HG03159 (cell line): ENCODE results near the gene NDUFC1.

ENCODE experiments used
- ATAC-seq: cut with Tn5 transposase; IDR thresholded peaks from one replicate; pipeline ENCODE4 v1.9.1; 2021; ENCODE audit warnings: mild to moderate bottlenecking, moderate library complexity; ENCODE audit not compliant: unreplicated experiment

NDUFC1 gene

DNA sequence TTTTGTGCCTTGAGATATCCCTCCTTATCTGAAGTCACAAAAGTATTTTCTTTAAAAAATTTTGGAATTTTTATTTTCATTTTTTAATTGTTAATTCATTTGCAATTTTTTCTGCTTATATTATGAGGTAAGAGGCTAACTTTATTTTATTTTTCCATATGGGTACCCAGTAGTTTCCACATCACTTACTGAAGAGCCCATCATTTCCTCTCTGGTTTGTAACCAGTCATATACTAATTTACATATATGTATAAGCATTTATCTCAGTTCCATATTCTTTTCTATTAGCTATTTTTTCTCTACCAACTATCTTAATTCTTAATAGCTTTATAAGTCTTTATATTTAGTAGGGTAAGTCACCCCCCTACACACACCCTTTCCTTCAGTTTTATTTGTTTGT, 49.2 kb downstream of the NDUFC1 start:
- ATAC-seq, result no peak

- ATAC-seq, result no peak
These were observed 54.5 kb downstream of the NDUFC1 start for GRCh38 chr4:139247700-139248238.

DNA sequence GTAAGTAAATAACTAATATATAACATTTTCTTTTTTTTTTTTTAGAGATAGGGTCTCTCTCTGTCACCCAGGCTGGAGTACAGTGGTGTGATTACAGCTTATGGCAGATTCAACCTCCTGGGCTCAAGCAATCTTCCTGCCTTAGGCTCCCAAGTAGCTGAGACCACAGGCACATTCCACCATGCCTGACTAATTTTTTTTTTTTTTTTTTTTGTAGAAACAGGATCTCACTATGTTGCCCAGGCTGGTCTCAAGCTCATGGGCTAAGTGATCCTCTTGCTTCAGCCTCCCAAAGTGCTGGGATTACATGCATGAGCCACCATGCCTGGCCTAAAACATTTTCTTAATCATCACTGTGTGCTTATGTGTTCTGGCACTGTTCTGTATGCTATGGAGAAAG, 55.0 kb downstream of the NDUFC1 start:
- no peak for ATAC-seq

DNA sequence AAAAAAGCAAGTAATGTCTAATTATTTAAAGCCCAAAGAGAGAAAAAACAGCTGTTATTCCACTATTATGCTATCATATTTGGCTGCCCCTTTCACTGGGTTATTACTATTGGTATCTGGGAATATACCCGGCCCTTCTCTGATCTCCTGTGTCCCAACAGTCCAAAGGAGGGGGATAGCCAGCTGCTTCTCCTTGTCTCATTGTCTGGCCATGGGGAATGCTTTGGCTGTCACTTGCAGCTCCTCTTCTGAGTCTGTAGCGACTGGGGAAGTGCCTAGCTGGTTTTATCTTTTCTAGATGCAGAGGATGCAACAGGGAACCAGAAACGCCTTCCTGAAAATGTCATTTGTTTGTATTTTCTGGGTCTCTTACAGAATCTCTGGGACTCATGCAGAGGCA, 56.1 kb downstream of the NDUFC1 start:
- no peak for ATAC-seq

DNA sequence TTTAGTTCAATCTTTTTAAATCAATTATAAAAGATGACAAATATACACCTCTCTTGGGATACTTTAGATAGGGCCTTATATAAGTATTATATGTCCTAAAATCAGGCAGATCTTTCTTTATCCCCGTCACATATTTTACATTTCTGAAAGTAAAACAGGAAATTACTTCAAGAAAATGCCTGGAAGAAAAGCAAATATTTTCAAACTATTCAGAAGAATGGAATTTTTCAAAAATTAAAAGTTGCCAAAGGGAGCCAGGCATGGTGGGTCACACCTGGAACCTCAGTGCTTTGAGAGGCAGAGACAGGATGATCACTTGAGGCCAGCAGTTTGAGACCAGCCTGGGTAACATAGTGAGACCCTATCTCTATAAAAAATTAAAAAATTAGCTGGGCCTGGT, 56.7 kb downstream of the NDUFC1 start:
- no peak for ATAC-seq

DNA sequence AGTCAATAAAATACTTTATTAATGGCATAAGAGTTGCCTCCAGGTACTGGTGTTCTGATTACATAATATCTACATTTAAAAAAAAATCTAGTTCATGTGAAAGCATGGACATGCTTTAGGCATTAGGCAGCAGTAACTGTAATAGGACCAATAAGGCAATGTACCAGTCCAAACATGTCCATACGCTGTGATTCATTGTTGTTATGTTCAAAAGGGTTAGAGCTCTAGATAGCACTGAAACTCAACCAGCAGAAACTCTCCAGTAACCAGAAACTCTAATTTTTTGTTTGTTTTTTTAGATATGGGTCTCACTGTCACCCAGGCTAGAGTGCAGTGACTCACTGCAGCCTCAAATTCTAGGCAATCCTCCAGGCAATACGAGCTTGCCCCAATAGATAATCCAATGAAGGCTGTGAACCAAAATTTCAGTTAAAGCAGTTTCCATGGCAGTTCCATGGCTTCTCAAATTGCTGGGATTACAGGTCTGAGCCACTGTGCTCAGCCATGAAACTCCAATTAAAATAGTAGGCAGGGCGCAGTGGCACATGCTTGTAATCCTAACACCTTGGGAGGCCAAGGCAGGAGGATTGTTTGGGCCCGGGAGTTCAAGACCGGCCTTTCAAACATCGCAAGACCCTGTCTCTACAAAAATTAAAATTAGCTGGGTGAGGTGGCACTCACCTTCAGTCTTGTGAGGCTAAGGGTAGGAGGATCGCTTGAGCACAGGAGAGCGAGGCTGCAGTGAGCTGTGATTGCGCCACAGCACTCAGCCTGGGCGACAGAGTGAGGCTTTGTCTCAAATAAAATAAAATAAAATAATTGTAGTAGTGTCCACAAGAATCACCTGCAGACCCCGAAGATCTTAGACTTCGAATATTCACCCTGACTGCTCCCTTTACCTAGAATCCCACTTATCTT, 58.6 kb downstream of the NDUFC1 start:
- ATAC-seq, result no peak

GRCh38 chr4:139242511-139243051, 59.7 kb downstream of the NDUFC1 start:
- no peak for ATAC-seq

DNA sequence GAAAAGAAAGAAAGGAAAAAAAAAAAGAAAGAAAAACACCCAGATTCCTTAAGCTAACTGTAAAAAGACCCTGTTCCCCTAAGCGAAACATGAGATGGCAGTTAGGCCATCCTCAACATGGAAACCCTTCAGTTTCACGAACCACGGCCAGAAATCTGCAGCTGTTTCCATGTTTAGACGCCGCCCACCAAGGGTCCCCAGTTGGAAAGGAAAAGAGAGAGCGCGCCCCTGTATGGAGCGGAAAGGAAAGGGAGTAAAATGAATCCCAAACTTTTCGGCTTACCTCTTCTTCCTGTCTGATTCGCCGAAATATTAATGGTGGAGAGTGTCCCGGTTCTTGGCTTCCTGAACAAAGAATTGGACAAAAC, 60.5 kb downstream of the NDUFC1 start:
- ATAC-seq, result no peak

- ATAC-seq, result no peak
These were observed 61.0 kb downstream of the NDUFC1 start for GRCh38 chr4:139241086-139241783.
